GM12874 (cell line): Measurements from ENCODE around the gene DNAJC22.

Experiments
- CTCF ChIP-seq: IDR thresholded peaks from 2 replicates; pipeline ENCODE4 v1.5.1; 2011; ENCODE audit warnings: low read depth, mild to moderate bottlenecking, control low read depth, low read length, moderate library complexity; ENCODE audit not compliant: insufficient read depth

DNAJC22 gene

DNA sequence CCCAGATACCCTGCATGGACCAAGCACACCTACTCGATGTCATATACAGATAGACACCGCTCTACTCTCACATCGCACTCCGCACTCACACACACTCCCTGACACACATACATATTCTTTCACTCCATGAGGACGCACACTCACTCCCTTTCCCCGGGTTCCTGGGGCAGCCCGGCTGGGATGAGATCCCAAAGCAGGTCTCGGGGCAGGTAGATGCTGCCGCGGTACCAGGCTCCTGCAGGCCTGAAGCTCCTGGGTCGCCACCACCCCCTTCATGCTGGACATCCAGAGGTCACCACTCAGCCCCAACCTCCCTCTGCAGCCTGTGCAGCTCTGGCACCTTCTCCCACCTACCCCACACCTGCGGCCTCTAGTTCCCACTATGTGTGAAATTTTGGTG, 12.0 kb upstream of the DNAJC22 start:
- no peak for TF ChIP-seq CTCF

DNA sequence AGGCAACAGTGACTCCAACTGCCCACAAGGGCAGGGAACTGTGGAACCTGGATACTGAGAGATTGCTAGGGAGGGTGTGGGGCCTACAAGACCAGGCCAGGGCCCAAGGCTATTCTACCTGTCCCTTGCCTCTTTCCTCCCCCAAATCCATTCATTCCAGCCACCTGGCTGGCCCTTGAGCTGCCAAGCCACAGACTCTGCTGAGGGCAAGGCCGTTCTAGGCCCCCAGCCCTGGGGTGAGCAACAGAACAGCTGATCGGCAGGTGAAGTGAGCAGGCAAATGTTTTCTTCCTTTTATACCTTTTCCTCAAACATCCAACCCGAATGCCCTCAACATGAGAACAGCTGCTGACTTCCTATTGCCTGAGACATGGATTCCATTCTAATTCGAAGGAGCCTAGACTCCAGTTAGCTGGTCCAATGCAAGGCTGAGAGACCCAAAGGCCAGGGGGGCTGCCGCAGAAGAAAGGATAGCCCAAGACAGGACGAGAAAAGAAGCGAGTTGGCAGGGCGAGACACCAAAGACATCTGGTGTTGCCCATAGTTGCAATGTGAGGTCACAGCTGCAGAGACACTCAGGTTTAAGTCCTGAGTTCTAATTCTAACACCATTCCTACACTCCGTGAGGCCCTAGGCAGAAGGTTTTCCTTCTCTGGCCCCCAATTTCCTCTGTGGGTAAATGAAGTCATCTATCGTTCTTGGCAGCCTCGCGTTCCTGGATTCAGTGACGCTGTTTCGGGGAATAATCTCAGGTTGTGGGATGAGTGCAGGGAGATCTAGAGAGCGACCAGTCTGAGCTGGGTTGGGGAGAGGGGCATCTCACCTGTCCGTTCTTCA, 11.4 kb upstream of the DNAJC22 start:
- no peak for TF ChIP-seq CTCF

GRCh38 chr12:49335955-49336644, 10.6 kb upstream of the DNAJC22 start:
- TF ChIP-seq CTCF: no peak

GRCh38 chr12:49336645-49337584, 9.8 kb upstream of the DNAJC22 start, which contains the start of gene C1QL4:
Gene C1QL4, minus strand, starts transcription at chr12:49337188. Its CDS starts 711 bp downstream, at chr12:49336477.
- TF ChIP-seq CTCF: peak; percentile 97

- no peak for TF ChIP-seq CTCF
Observed at GRCh38 chr12:49338830-49339463, 7.7 kb upstream of the DNAJC22 start.

DNA sequence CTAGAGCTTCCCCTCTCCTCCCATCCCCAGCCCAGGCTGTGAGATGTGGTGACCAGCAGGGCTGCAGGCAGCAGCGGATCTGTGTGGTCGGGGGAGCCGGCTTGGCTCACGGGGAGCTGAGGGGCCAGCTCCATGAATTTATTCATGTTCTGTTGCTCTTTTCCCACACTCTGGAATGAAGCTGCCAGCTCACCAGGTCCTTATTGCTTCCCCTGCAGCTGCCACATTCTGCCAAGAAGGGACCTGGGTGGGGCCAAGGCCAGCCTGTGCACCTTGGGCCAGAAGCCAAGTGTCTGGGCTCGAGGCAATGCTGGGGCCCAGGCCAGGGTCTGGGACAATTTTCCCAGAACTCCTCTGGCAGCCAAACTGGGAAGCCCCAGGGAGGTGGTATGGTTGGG, 7.2 kb upstream of the DNAJC22 start:
- no peak for TF ChIP-seq CTCF
